Psoas muscle (tissue), 8 donors: ENCODE measurements around the gene SCAMP5. TPM values are rescaled to one million over a fixed set of nuclear protein-coding genes. Genes with fewer than 3 reads are reported as not detected.
A peak's percentile ranks its signal among the peaks of the same experiment; 100 is the strongest.

ENCODE experiments used
- ATAC-seq, 4 donors: fragments of 200-7000 bp; cut with Tn5 transposase; one replicate each; pipeline ENCODE4 v1.9.1; 2020; ENCODE audit warnings: moderate library complexity in 3 of 4, mild to moderate bottlenecking in 2 of 4
- DNase-seq, 2 donors: peaks; one replicate each; pipeline ENCODE4 v3.0.0-alpha.2; 2020
- H3K27ac ChIP-seq: fragments of 200-600 bp; one replicate; pipeline ENCODE4 v1.8.0; 2022
- H3K27me3 ChIP-seq, 3 donors: fragments of 200-600 bp in 1 of 3; one replicate each; pipeline versions ENCODE4 v1.6.1 to v1.8.0; 2013 to 2022; ENCODE audit warnings: low read length in 2 of 3, mild to moderate bottlenecking in 2 of 3, moderate library complexity in 1 of 3; ENCODE audit not compliant: insufficient read depth in 3 of 3
- H3K36me3 ChIP-seq, 2 donors: fragments of 200-600 bp in 1 of 2; one replicate each; pipeline versions ENCODE4 v1.6.1 to v1.8.0; 2013 to 2022; ENCODE audit warnings: low read depth in 1 of 2, mild to moderate bottlenecking in 1 of 2, moderate library complexity in 1 of 2; ENCODE audit not compliant: insufficient read depth in 1 of 2
- H3K4me1 ChIP-seq: fragments of 200-600 bp; one replicate; pipeline ENCODE4 v1.8.0; 2022
- H3K4me3 ChIP-seq: fragments of 200-600 bp; one replicate; pipeline ENCODE4 v1.8.0; 2022; ENCODE audit warnings: mild to moderate bottlenecking
- H3K9me3 ChIP-seq: fragments of 200-600 bp; one replicate; pipeline ENCODE4 v1.8.0; 2022
- CTCF ChIP-seq: fragments of 200-600 bp; IDR thresholded peaks from one replicate; pipeline ENCODE4 v1.8.0; 2022; ENCODE audit warnings: antibody characterized with exemption
- WGBS, 3 donors: extraction: QIAGEN DNeasy Blood & Tissue Kit; methylation state at CpG; one replicate each; pipeline versions ENCODE4 v1.1.6 to v1.1.7; 2013; 5-methylcytosine and 5-hydroxymethylcytosine counted together
- intact Hi-C, 2 donors: fragments of 100-400 bp; cut with DNase I; formaldehyde crosslinking; loops; one replicate each; pipeline versions ENCODE4 v1.11.0 to v1.14.2; 2022
- polyA plus RNA-seq, 3 donors: library from polyadenylated mRNA; stranded (reverse); fragments of 200-250 nt; gene quantifications; one replicate each; pipeline ENCODE4 v1.2.3, GENCODE V29; 2013
- total RNA-seq, 4 donors: library from RNA; stranded (reverse); fragmentation: NEBNext Ultra II Directional in 2 of 4; extraction: Animal tissue kit (Norgen Biotek cat#: 25700) in 2 of 4; gene quantifications; one replicate each; pipeline versions ENCODE4 v1.2.1 to v1.2.4, GENCODE V29; 2021 to 2023
- donor health status: healthy with polysubstance abuse.
- donor health status: DM: no; HTN: no; CAD: no; lungs with moderate emphysema.
- donor health status: Bipolar disorder and iron deficiency.
- donor health status: healthy.
- donor health status: DM: yes; HTN: yes; CAD: no.
- donor health status: DM: no; HTN: no; CAD: no.
- donor health status: DM: no; HTN: no; CAD: no.
- donor health status: DM: yes; HTN: yes; CAD: no.

SCAMP5 gene
- total and polyA plus RNA-seq, 7 donors: 0.03 to 6.3 (median 0.60) TPM; not detected in 1

- intact Hi-C loops: no loop called here
- no peak overlapping the region for H3K27ac ChIP-seq
- no peaks in the 10 kb centered on the region for H3K9me3 ChIP-seq
- no peak for TF ChIP-seq CTCF
- H3K27me3 ChIP-seq: peaks cover 0 to 55% (median 6%) of the 10 kb centered on the region in 3 donors
- peaks cover 5% of the 10 kb centered on the region for H3K4me1 ChIP-seq
- DNase-seq: peak in 1 of 2 donors; percentile 26
- H3K36me3 ChIP-seq: no peaks in the 10 kb centered on the region
- ATAC-seq: no peak
- 5 to 7% (median 7%) methylated on average over 36 to 42 of the region's 42 CpGs for WGBS, 3 donors
- H3K4me3 ChIP-seq: peak overlapping the region; percentile 64
Observed at GRCh38 chr15:74995779-74996765, 709 bp downstream of the SCAMP5 start.

GRCh38 chr15:74997141-74997540 lies 1.8 kb downstream of the SCAMP5 start:
- WGBS, 3 donors: 55 to 61% (median 59%) methylated on average over 4 of the region's 4 CpGs
- ATAC-seq: no peak
- no peak for DNase-seq
- Histone ChIP-seq H3K27ac (no peak overlapping the region), H3K4me1 (peaks cover 5% of the 10 kb centered on the region), H3K4me3 (no peak overlapping the region), H3K9me3 (no peaks in the 10 kb centered on the region), H3K36me3 (no peaks in the 10 kb centered on the region), H3K27me3 (peaks cover 0 to 55% (median 6%) of the 10 kb centered on the region in 3 donors)
- TF ChIP-seq CTCF: no peak
- intact Hi-C loops: no loop called here

GRCh38 chr15:74997543-74997942 lies 2.2 kb downstream of the SCAMP5 start:
- H3K4me3 ChIP-seq: no peak overlapping the region
- H3K27me3 ChIP-seq: peaks cover 0 to 58% (median 6%) of the 10 kb centered on the region in 3 donors
- 65 to 77% (median 68%) methylated on average over 2 of the region's 2 CpGs for WGBS, 3 donors
- H3K27ac ChIP-seq: no peak overlapping the region
- H3K36me3 ChIP-seq: no peaks in the 10 kb centered on the region
- TF ChIP-seq CTCF: no peak
- intact Hi-C loops: no loop called here
- H3K4me1 ChIP-seq: peaks cover 5% of the 10 kb centered on the region
- ATAC-seq: no peak
- DNase-seq: no peak
- no peaks in the 10 kb centered on the region for H3K9me3 ChIP-seq

- WGBS, 3 donors: 69 to 75% (median 74%) methylated on average over 6 of the region's 6 CpGs
- no peak overlapping the region for H3K4me3 ChIP-seq
- H3K9me3 ChIP-seq: no peaks in the 10 kb centered on the region
- TF ChIP-seq CTCF: no peak
- no peaks in the 10 kb centered on the region for H3K4me1 ChIP-seq
- intact Hi-C loops: no loop called here
- DNase-seq (no peak), ATAC-seq (no peak)
- no peak overlapping the region for H3K27ac ChIP-seq
- H3K27me3 ChIP-seq: peaks cover 0 to 50% (median 2%) of the 10 kb centered on the region in 3 donors
- no peaks in the 10 kb centered on the region for H3K36me3 ChIP-seq
Observed at GRCh38 chr15:75001310-75001709, 5.9 kb downstream of the SCAMP5 start.
